Muscle of back (tissue), 10 donors: ENCODE measurements around the gene RPL39L. TPM values are rescaled to one million over a fixed set of nuclear protein-coding genes. Genes with fewer than 3 reads are reported as not detected.

Experiments
- polyA plus RNA-seq, 10 donors: library from polyadenylated mRNA; unstranded; fragments of 120-200 nt; gene quantifications; one replicate each; pipeline ENCODE4 v1.2.1, GENCODE V29; 2013; ENCODE audit not compliant: insufficient read length in 10 of 10

The RPL39L gene
- polyA plus RNA-seq, 10 donors, result 6.2 to 17.3 (median 9.4) TPM

Other genes with a start within 250 kb of the RPL39L start
- gene ST6GAL1, start 209.0 kb downstream of the RPL39L start, polyA plus RNA-seq, result 10 to 100 TPM; 10.3 to 18.7 (median 14.4) TPM
- gene RTP1, start 58.0 kb upstream of the RPL39L start, polyA plus RNA-seq, result under 1 TPM in 5 of 10 donors, not detected in 5; 0.09 to 0.39 (median 0.13) TPM
- 10 to 100 TPM in 1 of 10 donors, 1 to 10 TPM in 9; 4.2 to 12.9 (median 7.7) TPM for gene MASP1, start 152.2 kb upstream of the RPL39L start, polyA plus RNA-seq
- under 1 TPM; 0.11 to 0.60 (median 0.27) TPM for gene RTP4, start 228.9 kb upstream of the RPL39L start, polyA plus RNA-seq